WTC11 (cell line): ENCODE measurements around the gene ARRDC3. TPM values are rescaled to one million over a fixed set of nuclear protein-coding genes. Genes with fewer than 3 reads are reported as not detected.
A peak's percentile ranks its signal among the peaks of the same experiment; 100 is the strongest.

Experiments
- ATAC-seq: fragments of 200-7000 bp; cut with Tn5 transposase; 2 replicates; pipeline ENCODE4 v1.10.0; 2021; ENCODE audit warnings: mild to moderate bottlenecking, moderate library complexity
- CTCF ChIA-PET: fragments of 300-600 bp; sonication (Branson Sonifier 250); formaldehyde crosslinking; loops from one replicate; lab custom pipeline; 2021; ENCODE audit warnings: antibody characterized with exemption; lab: Charles Lee
- POLR2A ChIA-PET: fragments of 350-600 bp; sonication (Branson Sonifier 250); formaldehyde crosslinking; loops from one replicate; lab custom pipeline; 2021; ENCODE audit warnings: antibody characterized with exemption; lab: Charles Lee
- DNase-seq: peaks from one replicate; pipeline ENCODE4 v3.0.0; 2021; ENCODE audit warnings: low spot score
- H3K27ac Mint-ChIP-seq: 2 replicates; pipeline ENCODE4 v1.8.0; 2021; ENCODE audit warnings: mixed read lengths
- H3K27me3 Mint-ChIP-seq: 2 replicates; pipeline ENCODE4 v1.8.0; 2021; ENCODE audit warnings: low read depth, mild to moderate bottlenecking, moderate library complexity, mixed read lengths
- H3K36me3 Mint-ChIP-seq: 2 replicates; pipeline ENCODE4 v1.8.0; 2021; ENCODE audit warnings: mixed read lengths
- H3K4me1 Mint-ChIP-seq: 2 replicates; pipeline ENCODE4 v1.8.0; 2022; ENCODE audit warnings: mixed read lengths
- H3K4me3 Mint-ChIP-seq: 2 replicates; pipeline ENCODE4 v1.8.0; 2021; ENCODE audit warnings: mild to moderate bottlenecking, moderate library complexity, mixed read lengths
- H3K9me3 Mint-ChIP-seq: 2 replicates; pipeline ENCODE4 v1.8.0; 2021; ENCODE audit warnings: mixed read lengths
- ARID4B ChIP-seq: sonication (generic); formaldehyde crosslinking; IDR thresholded peaks from 2 replicates; pipeline ENCODE4 v1.8.0; 2023; ENCODE audit warnings: missing genetic modification reagents, mild to moderate bottlenecking, borderline replicate concordance
- CDX4 ChIP-seq: fragments of 250-450 bp; sonication (Bioruptor Pico); IDR thresholded peaks from 2 replicates; pipeline ENCODE4 v1.9.0; 2021; ENCODE audit warnings: moderate library complexity, mild to moderate bottlenecking, inconsistent platforms, borderline replicate concordance
- CREB1 ChIP-seq: sonication (generic); formaldehyde crosslinking; IDR thresholded peaks from 2 replicates; pipeline ENCODE4 v1.8.0; 2023; ENCODE audit warnings: mild to moderate bottlenecking, missing genetic modification reagents
- ESRRA ChIP-seq: sonication (generic); formaldehyde crosslinking; IDR thresholded peaks from 2 replicates; pipeline ENCODE4 v1.8.1; 2022; ENCODE audit warnings: mild to moderate bottlenecking, missing genetic modification reagents, borderline replicate concordance
- FOXJ3 ChIP-seq: sonication (generic); formaldehyde crosslinking; IDR thresholded peaks from 2 replicates; pipeline ENCODE4 v1.9.0; 2021; ENCODE audit warnings: missing genetic modification reagents, mild to moderate bottlenecking, borderline replicate concordance
- FOXK1 ChIP-seq: sonication (generic); formaldehyde crosslinking; IDR thresholded peaks from 2 replicates; pipeline ENCODE4 v1.8.0; 2022; ENCODE audit warnings: mild to moderate bottlenecking, moderate library complexity, missing genetic modification reagents
- FOXP4 ChIP-seq: sonication (generic); formaldehyde crosslinking; IDR thresholded peaks from 2 replicates; pipeline ENCODE4 v1.8.0; 2022; ENCODE audit warnings: mild to moderate bottlenecking, missing genetic modification reagents
- KAT7 ChIP-seq: sonication (generic); formaldehyde crosslinking; IDR thresholded peaks from 2 replicates; pipeline ENCODE4 v1.8.1; 2023; ENCODE audit warnings: missing genetic modification reagents, mild to moderate bottlenecking, borderline replicate concordance
- OVOL2 ChIP-seq: fragments of 250-450 bp; sonication (Bioruptor Pico); IDR thresholded peaks from 2 replicates; pipeline ENCODE4 v1.9.0; 2021; ENCODE audit warnings: mild to moderate bottlenecking, borderline replicate concordance
- PREB ChIP-seq: sonication (generic); formaldehyde crosslinking; IDR thresholded peaks from 2 replicates; pipeline ENCODE4 v1.8.1; 2022; ENCODE audit warnings: mild to moderate bottlenecking, missing genetic modification reagents, moderate library complexity, borderline replicate concordance
- SMAD4 ChIP-seq: sonication (generic); formaldehyde crosslinking; IDR thresholded peaks from 2 replicates; pipeline ENCODE4 v1.8.0; 2022; ENCODE audit warnings: mild to moderate bottlenecking, missing genetic modification reagents
- SP1 ChIP-seq: sonication (generic); formaldehyde crosslinking; conservative IDR thresholded peaks from 2 replicates; pipeline ENCODE4 v1.8.1; 2022; ENCODE audit warnings: missing genetic modification reagents
- TP53 ChIP-seq: sonication (generic); formaldehyde crosslinking; IDR thresholded peaks from 2 replicates; pipeline ENCODE4 v1.8.1; 2023; ENCODE audit warnings: mild to moderate bottlenecking, missing genetic modification reagents
- USF1 ChIP-seq: sonication (generic); formaldehyde crosslinking; IDR thresholded peaks from 2 replicates; pipeline ENCODE4 v1.8.0; 2022; ENCODE audit warnings: mild to moderate bottlenecking, missing genetic modification reagents
- ZNF423 ChIP-seq: fragments of 250-450 bp; sonication (Bioruptor Pico); IDR thresholded peaks from 2 replicates; pipeline ENCODE4 v2.1.2; 2022; ENCODE audit warnings: mild to moderate bottlenecking, moderate library complexity
- total RNA-seq: library from RNA; stranded (reverse); gene quantifications from 3 replicates; pipeline ENCODE4 v1.2.3, GENCODE V29; 2021

ARRDC3 gene
- total RNA-seq, 1 experiment from 2014 or later = 10.3 TPM

- Mint-ChIP-seq H3K9me3 (peaks cover 17% of the 10 kb centered on the region), H3K27me3 (no peaks in the 10 kb centered on the region), H3K27ac (no peak overlapping the region), H3K36me3 (peaks cover 5% of the 10 kb centered on the region; the same call in 1 of the 2 replicates), H3K4me1 (peaks cover 17% of the 10 kb centered on the region), H3K4me3 (no peak overlapping the region)
- no peak for TF ChIP-seq OVOL2
- no peak for TF ChIP-seq KAT7 (CRISPR knock-in tag)
- no peak for TF ChIP-seq ARID4B (CRISPR knock-in tag)
- TF ChIP-seq USF1 = no peak
- no peak for TF ChIP-seq FOXJ3
- TF ChIP-seq ZNF423 (CRISPR knock-in tag) = no peak
- ChIA-PET POLR2A (no interaction called here), CTCF (no interaction called here)
- no peak for DNase-seq
- no peak for ATAC-seq
Observed at GRCh38 chr5:91430949-91431348, 47.8 kb upstream of the ARRDC3 start.

- Mint-ChIP-seq H3K36me3 (peaks cover 5% of the 10 kb centered on the region; the same call in 1 of the 2 replicates), H3K27ac (no peak overlapping the region), H3K4me3 (no peak overlapping the region), H3K9me3 (peaks cover 12% of the 10 kb centered on the region), H3K4me1 (peaks cover 26% of the 10 kb centered on the region), H3K27me3 (no peaks in the 10 kb centered on the region)
- ChIA-PET POLR2A (no interaction called here), CTCF (interaction anchor here (0.5 kb wide), 1 partner anchor 25 kb away, joined by 3 read pairs; no protein-coding TSS in a partner anchor)
- DNase-seq (peak; percentile 19), ATAC-seq (peak; percentile 83)
- TF ChIP-seq SMAD4 (CRISPR knock-in tag) = no peak
- TF ChIP-seq FOXP4 (CRISPR knock-in tag) = no peak
- peak; percentile 62; the same call in 1 of the 2 replicates for TF ChIP-seq ZNF423 (CRISPR knock-in tag)
- TF ChIP-seq CDX4 (CRISPR knock-in tag) = no peak
- no peak for TF ChIP-seq FOXJ3
- no peak for TF ChIP-seq CREB1 (CRISPR knock-in tag)
- no peak for TF ChIP-seq SP1
- TF ChIP-seq ESRRA (CRISPR knock-in tag) = no peak
- TF ChIP-seq FOXK1 = 0 out of 2 replicates have a peak, but pooled peaks have one; percentile 22
- no peak for TF ChIP-seq PREB
- TF ChIP-seq TP53 (CRISPR knock-in tag) = no peak
Observed at GRCh38 chr5:91424638-91425436, 41.7 kb upstream of the ARRDC3 start.
